ENCODE results near the gene NIT1.

The NIT1 gene

DNA sequence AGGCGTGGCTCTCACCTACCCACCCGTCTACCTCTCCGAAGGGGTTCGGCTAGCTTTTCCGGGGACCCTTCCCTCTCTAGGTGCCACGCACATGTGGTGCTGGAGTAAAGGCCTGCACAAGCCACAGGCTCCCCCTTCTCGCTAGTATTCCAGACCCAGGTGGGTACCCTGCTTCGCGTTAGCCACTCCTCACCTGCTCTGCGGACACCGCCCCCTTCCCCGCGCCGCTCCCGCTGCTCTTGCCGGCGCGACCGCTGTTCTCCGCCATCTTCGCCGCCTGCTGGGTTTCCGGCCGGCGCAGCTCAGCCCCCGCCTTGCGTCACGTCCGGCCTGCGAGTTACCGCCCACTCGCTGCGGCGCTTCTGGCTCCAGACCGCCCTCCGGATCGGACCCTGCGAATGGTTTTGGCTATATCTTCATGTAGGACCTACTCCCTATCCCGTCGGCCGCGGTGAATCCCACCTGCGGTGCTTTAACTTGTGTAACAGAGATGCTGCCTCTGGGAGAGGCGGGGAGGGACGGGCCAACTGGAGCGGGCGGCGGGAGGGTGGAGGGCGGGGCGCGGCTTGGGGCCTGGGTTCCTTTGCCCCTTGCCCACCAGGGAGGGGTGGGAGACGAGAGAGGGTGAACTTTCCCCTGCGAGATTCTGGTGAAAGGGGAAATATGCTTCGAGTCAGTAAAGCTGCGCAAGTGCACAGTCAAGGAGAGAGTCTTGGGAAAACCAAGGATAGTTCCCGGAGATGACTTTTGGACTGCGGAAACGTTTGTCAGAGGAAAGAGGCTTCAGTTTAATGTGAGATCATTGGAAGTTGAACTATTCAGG, at the start of gene NIT1, which contains the start of gene PFDN2:
NIT1 (plus strand) TSS at position 347 of the 823 bp plus-strand sequence; CDS start at position 419, 72 bp downstream.
PFDN2 (minus strand) TSS at position 279 of the 823 bp plus-strand sequence; CDS start at position 268, 11 bp downstream.
- peak; percentile 74 to 78 (median 78) for DNase-seq (ENCODE audit: low read depth in 2 of 3, low spot score in 2 of 3)

- peak; percentile 45 to 68 (median 48) for DNase-seq (ENCODE audit: low read depth in 2 of 3, low spot score in 2 of 3)
Observed at GRCh38 chr1:161068306-161069234, 49.3 kb upstream of the NIT1 start.

GRCh38 chr1:161069241-161069640, 48.7 kb upstream of the NIT1 start:
- no peak for DNase-seq (ENCODE audit: low read depth in 2 of 3, low spot score in 2 of 3)

- peak; percentile 57 to 74 (median 62) for DNase-seq (ENCODE audit: low read depth in 2 of 3, low spot score in 2 of 3)
Observed at GRCh38 chr1:161069731-161070270, 48.1 kb upstream of the NIT1 start, which contains the start of gene ARHGAP30. TSS of gene ARHGAP30 (minus strand) at chr1:161069891. CDS start at chr1:161069624, 267 bp downstream.

GRCh38 chr1:161070761-161071160, 47.1 kb upstream of the NIT1 start:
- no peak for DNase-seq (ENCODE audit: low read depth in 2 of 3, low spot score in 2 of 3)

DNA sequence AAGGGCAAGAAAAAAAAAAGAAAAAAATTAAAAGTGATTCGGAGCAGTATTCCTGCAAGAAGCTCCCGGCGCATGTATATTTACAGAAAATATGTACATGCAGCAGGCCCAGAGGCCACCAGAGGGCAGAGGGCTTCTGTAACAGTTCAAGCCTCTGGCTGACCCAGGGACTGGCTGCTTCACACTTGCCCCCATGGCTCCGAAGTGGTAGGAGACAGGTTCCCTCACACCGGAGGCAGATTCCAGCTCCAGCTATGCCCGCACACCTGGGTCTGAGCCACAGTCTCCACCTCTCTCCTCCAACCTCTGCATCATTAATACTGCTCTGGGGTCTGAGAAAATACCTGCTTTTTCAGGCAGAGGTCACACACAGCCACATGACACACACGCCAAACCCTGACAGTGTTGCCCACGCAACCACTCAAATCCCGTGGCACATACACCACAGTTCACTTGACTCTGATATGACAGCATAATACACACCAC, 46.0 kb upstream of the NIT1 start:
- no peak for DNase-seq (ENCODE audit: low read depth in 2 of 3, low spot score in 2 of 3)

- no peak for DNase-seq (ENCODE audit: low read depth in 2 of 3, low spot score in 2 of 3)
Observed at GRCh38 chr1:161072751-161073449, 45.0 kb upstream of the NIT1 start.

GRCh38 chr1:161073474-161074121, 44.3 kb upstream of the NIT1 start:
- no peak for DNase-seq (ENCODE audit: low read depth in 2 of 3, low spot score in 2 of 3)

DNA sequence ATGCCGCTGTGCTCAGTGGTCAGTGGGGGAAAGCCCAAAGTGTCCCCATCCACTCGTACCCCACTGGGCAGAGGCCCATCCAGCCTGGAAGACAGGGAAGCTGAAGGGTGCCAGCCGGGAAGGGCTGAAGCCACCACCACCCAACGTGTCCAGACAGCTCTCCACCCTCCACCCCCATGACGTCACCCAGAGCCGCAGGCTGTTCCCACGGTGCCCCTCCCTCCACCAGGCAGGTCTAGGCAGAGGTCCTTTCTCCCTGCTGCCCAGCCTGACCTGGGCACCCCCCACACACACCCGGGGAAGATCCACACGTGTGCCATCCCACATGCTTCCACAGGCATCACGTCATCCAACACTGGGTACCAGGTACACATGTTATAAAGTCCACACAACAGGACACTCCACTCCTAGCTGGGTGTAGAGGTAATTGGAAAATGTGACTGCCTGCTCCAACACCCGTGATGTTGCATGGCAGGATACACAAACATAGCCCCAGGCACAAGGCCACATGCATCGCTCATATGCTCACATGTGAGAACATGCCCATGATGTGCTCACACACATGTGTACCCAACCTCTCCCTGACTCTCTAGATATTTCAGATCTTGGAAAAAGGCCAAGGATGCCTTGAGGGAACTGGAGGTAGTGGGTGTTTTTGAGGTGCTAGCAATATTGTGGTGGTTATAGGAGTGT, 43.1 kb upstream of the NIT1 start:
- no peak for DNase-seq (ENCODE audit: low read depth in 2 of 3, low spot score in 2 of 3)

GRCh38 chr1:161076410-161076809, 41.5 kb upstream of the NIT1 start:
- DNase-seq (ENCODE audit: low read depth in 2 of 3, low spot score in 2 of 3), result no peak

- no peak for DNase-seq (ENCODE audit: low read depth in 2 of 3, low spot score in 2 of 3)
Observed at GRCh38 chr1:161077426-161077825, 40.5 kb upstream of the NIT1 start.

DNA sequence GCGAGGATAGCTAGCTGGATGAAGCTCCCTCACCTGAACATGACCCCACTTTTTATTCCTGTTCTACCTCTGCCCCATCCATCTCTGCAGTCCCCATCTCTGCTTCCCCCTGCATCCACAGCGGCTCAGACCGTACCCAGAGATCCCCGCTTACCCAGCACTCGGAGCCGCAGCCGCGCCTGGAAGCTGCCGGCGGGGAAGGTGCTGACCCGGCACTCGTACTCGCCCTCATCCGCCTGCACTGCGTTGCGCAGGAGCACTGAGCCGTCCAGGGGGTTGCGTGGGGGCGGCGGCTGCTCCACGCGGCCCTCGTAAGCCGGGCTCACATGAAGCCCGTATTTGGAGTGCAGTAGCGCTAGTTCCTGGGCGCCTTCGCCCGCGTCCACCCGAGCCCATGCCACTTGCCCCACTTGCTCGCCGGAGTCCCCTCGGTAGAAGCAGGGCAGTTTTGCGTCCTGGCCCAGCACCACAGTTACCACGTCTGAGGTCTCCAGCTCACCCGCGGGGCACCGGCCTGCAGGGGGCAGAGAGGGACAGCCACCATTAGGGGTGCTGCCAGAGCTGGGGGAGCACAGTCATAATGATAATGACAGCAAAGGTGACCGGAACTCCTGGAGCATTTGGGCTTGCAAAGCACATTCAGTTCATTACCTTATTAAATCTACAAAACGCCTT, 38.3 kb upstream of the NIT1 start:
- DNase-seq (ENCODE audit: low read depth in 2 of 3, low spot score in 2 of 3), result no peak

DNA sequence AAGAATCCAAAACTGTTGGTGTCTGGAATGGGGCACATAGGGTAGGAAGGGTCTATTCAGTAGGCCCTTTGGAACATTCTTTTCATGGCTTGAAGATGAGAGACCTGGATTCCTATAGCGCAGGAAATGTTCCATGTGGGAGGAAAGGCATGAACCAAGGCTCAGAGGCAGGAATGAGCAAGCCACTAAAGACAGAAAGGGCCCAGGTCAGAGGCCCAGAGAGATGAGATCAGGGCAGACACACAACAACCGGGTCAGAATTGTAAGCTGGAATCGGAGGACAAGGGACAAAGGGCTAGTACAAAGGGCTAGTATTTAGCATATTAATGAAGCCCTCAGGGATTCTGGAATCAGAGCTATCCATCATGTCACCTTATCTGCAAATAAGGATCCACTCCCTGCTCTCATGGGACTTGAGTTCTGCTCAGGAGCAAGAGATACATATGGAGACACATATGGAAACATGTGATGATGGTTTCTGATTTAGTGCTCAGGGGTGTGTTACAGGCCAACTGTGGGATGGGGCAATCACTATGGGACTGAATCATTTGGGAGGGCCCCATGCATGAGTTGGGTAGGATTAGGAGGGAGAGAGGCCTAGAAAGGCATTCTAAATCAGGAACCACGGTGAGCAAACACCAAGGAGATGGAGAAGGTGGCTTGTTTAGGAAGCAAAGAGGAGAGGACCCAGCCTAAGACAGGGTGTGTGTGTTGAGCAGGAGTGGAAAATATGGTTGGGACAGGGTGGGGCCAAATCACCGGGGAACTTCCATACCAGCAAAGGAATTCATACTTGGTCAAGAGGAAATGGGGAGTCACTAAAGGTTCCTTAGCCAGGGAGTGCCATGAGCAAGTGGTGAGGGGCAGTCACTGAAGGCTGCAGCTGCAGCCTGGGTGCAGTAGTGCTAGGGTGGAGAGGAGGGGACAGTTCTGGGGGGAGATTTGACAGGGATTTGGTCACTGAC, 37.2 kb upstream of the NIT1 start:
- DNase-seq (ENCODE audit: low read depth in 2 of 3, low spot score in 2 of 3), result no peak

DNA sequence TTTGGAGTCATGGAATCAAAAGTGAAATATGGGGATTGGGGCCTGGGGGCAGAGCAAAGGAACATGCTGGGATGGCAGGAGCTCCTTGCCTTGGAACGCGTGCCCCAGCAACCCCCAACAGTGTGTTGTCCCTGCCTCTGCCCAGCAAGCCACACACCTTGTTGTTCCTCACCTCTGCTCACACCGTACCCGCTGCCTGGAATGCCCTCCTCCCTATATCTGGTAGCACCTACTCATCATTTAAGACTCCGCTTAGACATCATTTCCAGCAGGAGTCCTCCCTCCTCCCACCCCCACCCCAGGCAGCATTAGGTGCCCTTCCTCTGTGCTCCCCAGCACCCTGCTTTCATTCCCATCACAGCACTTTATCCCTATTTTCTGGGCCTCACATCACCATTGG, 36.4 kb upstream of the NIT1 start:
- no peak for DNase-seq (ENCODE audit: low read depth in 2 of 3, low spot score in 2 of 3)

GRCh38 chr1:161082483-161082882, 35.4 kb upstream of the NIT1 start:
- DNase-seq (ENCODE audit: low read depth in 2 of 3, low spot score in 2 of 3), result no peak

GRCh38 chr1:161082996-161083747, 34.7 kb upstream of the NIT1 start:
- no peak for DNase-seq (ENCODE audit: low read depth in 2 of 3, low spot score in 2 of 3)
